Posterior vena cava (tissue), 2 donors: ENCODE data around the gene WFDC11. TPM values are rescaled to one million over a fixed set of nuclear protein-coding genes. Genes with fewer than 3 reads are reported as not detected.
"Not testable (repeated sequence)": the region's sequence is repeated elsewhere in the genome, so short reads cannot be mapped to it uniquely, and the experiment has no call there.

Experiments used
- DNase-seq: peaks from one replicate; pipeline ENCODE4 v3.0.0-alpha.2; 2020; ENCODE audit warnings: low spot score
- intact Hi-C, 2 donors: fragments of 100-400 bp; cut with DNase I; formaldehyde crosslinking; loops; one replicate each; pipeline versions ENCODE4 v1.14.1 to v1.14.2; 2022 to 2023
- long read RNA-seq, 2 donors: library from polyadenylated mRNA; unstranded; transcript quantifications; one replicate each; pipeline ENCODE4 v2.0.0, GENCODE V29; 2020 to 2021
- total RNA-seq, 2 donors: library from RNA; stranded (reverse); fragmentation: NEBNext Ultra II Directional; extraction: Animal tissue kit (Norgen Biotek cat#: 25700); gene quantifications; one replicate each; pipeline ENCODE4 v1.2.1, GENCODE V29; 2021
- donor health status: DM: yes; HTN: yes; CAD: no.
- donor health status: DM: yes; HTN: yes; CAD: no.

The WFDC11 gene
- not detected for total RNA-seq
- long read RNA-seq, donor 1: 0 reads
- long read RNA-seq, donor 2: 0 reads

DNA sequence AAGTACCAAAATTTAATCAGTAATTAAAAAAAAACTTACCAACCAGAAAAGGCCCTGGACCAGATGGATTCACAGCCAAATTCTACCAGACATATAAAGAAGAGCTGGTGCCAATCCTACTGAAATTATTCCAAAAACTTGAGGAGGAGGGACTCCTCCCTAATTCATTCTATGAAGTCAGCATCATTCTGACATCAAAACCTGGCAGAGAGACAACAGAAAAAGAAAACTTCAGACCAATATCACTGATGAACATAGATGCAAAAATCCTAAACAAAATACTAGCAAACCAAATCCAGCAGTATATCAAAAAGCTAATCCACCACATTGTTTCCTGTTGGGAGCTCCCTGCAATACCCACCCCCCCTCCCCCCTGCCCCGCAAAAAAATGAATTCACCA, at the start of gene WFDC11:
WFDC11 (minus strand) TSS at position 101 of the 400 bp plus-strand sequence. CDS start 19,639 bp downstream, outside the sequence.
- intact Hi-C loops: no loop called here
- DNase-seq: no peak

DNA sequence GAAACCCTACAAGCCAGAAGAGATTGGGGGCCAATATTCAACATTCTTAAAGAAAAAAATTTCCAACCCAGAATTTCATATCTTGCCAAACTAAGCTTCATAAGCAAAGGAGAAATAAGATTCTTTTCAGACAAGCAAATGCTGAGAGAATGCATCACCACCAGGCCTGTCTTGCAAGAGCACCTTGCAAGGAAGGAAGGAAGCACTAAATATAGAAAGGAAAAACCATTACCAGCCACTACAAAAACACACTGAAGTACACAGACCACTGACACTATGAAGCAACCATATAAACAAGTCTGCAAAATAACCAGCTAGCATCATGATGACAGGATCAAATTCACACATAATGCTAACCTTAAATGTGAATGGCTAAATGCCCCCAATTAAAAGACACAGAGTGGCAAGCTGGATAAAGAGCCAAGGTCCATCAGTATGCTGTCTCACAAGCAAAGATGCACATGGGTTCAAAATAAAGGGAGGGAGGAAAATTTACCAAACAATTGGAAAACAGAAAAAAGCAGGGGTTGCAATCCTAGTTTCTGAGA, 46.2 kb upstream of the WFDC11 start:
- intact Hi-C loops, DNase-seq: not testable (repeated sequence)

DNA sequence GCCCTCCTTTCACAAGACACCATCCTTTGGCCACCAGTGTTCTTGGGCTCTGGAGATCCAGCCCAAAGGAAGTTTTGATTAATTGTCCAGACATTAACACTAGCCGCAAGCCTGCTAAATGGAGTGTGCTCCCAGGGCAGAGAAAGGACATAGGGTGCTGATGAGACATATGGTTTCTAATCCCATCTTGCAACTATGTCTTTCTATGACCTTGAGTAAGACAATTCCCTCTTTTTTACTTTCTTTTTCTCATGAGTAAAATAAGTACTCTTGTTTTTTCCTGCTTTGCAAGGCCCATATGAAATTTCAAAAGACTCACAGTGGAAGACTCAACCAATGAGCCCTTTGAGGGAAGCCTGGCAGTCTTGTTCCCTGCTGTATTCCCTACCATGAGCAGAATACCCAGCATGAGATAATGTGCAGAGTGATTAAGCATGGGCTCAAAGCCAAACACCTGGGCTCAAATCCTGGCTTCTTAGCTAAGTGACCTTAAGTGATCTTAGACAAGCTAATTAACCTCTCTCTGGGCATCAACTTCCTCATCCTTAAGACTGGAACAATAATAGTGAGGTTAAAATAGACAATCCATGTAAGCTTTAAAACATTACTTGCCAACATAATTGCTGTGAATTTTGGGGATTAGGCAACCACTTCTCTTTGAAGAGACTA, 35.1 kb upstream of the WFDC11 start, which contains the start of gene WFDC10B:
WFDC10B (minus strand) TSS at position 51 of the 669 bp plus-strand sequence. CDS start 19,027 bp downstream, outside the sequence.
- DNase-seq: no peak
- intact Hi-C loops: loop anchor here in 1 of 2 donors (5.0 kb wide), 1 partner anchor 1443 kb away; no protein-coding TSS in a partner anchor

DNA sequence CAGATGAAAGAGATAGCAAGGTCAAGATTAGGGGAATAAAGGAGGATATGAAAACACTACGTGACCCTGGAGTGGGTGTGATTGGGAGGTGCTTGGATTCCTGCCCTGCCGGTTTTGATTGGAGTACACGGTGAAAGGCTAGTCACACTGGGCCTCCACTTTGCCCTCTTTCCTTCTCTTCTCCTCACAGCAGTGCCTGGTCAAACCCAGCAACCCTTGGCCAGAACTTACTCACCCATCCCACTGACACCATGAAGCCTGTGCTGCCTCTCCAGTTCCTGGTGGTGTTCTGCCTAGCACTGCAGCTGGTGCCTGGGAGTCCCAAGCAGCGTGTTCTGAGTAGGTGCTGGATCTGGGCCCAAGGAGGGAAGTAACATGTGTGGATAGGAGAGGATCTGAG, 31.8 kb upstream of the WFDC11 start, which contains the start of gene WFDC13:
WFDC13 (plus strand) TSS at position 166 of the 400 bp plus-strand sequence; CDS start at position 252, 86 bp downstream.
- intact Hi-C loops: no loop called here
- no peak for DNase-seq

DNA sequence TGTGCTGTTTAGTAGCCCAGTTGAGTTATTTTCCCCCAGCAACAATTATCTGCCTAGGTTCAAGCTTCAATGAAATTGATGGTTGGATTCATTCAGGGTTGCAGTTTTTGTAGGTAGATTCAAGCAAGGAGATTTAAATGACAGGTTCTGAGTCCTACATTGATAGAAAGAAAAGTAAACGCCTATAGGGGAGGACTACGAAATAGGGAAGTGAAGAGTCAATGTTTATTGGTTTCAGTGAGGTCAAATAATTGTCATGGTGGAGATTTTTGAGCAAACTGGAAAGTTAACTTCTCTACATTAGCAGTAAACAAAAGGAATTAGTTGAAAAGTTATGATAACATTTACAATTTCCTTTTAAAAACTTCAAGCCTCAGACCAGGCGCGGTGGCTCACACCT, 31.1 kb upstream of the WFDC11 start:
- intact Hi-C loops: no loop called here
- DNase-seq: no peak

DNA sequence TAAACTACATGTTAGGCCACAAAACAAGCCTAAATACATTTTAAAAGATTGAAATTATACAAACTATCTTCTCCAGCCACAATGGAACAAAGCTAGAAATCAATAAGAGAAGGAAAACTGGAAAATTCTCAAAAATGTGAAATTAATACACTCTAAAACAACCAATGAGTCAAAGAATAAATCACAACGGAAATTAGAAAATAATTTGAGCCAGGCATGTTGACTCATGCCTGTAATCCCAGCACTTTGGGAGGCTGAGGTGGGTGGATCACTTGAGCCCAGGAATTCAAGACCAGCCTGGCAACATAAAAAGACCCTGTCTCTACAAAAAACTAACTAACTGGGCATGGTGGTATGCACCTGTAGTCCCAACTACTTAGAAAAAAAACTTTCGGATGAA, 25.5 kb upstream of the WFDC11 start:
- intact Hi-C loops: no loop called here
- DNase-seq: no peak

DNA sequence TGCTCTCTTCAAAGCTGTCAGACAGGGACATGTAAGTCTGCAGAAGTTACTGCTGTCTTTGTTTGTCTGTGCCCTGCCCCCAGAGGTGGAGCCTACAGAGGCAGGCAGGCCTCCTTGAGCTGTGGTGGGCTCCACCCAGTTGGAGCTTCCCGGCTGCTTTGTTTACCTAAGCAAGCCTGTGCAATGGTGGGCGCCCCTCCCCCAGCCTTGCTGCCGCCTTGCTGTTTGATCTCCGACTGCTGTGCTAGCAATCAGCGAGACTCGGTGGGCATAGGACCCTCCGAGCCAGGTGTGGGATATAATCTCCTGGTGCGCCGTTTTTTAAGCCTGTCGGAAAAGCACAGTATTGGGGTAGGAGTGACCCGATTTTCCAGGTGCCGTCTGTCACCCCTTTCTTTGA, 23.3 kb upstream of the WFDC11 start:
- intact Hi-C loops, DNase-seq: not testable (repeated sequence)

DNA sequence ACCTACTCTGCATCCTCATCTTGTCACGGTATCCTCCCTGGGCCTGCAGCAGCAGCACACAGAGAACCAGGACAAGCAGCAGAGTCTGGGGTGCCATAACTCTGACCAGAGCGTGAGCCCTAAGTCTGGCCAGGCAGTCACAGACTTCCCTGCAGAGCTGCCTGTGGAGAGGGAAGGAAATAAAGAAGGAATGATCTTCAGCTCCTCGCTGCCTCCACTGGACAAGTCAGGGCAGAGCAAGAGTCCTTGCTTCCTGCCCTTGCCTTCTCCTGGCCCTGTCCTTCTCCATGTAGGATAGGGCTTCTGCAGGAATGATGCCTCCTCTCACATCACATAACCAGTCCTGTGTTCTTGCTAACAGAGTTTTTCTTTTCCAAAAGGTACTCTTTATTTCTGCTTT, 15.9 kb upstream of the WFDC11 start:
- intact Hi-C loops: no loop called here
- DNase-seq: no peak

DNA sequence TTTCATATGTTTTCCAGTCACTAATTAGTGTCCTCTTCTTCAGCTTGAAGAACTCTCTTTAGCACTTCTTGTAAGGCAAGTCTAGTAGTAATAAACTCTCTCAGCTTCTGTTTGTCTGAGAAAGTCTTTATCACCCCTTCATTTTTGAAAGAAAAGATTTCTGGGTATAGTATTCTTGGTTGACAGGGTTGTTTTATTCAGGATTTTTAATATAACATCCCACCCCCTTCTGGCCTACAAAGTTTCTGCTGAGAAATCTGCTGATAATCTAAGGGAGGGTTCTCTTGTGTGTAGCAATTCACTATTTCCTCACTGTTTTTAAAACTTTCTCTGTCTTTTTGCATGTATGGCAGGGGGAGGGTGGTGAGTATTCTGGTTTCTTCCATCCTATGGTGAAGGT, 9.6 kb upstream of the WFDC11 start:
- no peak for DNase-seq
- intact Hi-C loops: no loop called here

DNA sequence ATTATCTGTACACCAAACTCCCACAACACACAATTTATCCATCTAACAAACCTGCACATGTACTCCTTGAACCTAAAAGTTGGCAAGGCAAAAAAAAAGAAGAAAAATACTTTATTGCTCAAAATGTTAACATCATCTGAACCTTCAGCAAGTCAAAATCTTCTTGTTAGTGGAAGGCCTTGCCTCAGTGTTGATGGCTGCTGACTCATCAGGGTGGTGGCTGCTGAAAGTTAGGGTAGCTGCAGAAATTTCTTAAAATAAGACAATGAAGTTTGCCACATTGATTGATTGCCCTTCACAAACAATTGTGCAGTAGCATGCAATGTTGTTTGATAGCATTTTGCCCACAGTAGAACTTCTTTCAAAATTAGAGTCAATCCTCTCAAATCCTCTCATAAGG, 2.7 kb upstream of the WFDC11 start:
- no peak for DNase-seq

DNA sequence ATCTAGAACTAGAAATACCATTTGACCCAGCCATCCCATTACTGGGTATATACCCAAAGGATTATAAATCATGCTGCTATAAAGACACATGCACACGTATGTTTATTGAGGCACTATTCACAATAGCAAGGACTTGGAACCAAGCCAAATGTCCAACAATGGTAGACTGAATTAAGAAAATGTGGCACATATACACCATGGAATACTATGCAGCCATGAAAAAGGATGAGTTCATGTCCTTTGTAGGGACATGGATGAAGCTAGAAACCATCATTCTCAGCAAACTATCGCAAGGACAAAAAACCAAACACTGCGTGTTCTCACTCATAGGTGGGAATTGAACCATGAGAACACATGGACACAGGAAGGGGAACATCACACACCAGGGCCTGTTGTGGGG, 13.0 kb downstream of the WFDC11 start:
- intact Hi-C loops: loop anchor here in 1 of 2 donors (10.0 kb wide), 1 partner anchor 1528 kb away; no protein-coding TSS in a partner anchor

More for the DNA sequence above, 2.7 kb upstream of the WFDC11 start:
- intact Hi-C loops: no loop called here

DNA sequence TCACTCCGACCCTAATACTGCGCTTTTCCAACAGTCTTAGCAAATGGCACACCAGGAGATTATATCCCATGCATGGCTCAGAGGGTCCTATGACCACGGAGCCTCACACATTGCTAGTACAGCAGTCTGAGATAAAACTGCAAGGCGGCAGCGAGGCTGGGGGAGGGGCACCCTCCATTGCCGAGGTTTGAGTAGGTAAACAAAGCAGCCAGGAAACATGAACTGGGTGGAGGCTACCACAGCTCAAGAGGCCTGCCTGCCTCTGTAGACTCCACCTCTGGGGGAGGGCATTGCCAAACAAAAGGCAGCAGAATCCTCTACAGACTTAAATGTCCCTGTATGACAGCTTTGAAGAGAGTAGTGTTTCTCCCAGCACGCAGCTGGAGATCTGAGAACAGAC, 18.3 kb downstream of the WFDC11 start:
- intact Hi-C loops: loop anchor here in 1 of 2 donors (10.0 kb wide), 1 partner anchor 1533 kb away; no protein-coding TSS in a partner anchor
- not testable (repeated sequence) for DNase-seq

More for the DNA sequence above, 13.0 kb downstream of the WFDC11 start:
- DNase-seq: not testable (repeated sequence)

DNA sequence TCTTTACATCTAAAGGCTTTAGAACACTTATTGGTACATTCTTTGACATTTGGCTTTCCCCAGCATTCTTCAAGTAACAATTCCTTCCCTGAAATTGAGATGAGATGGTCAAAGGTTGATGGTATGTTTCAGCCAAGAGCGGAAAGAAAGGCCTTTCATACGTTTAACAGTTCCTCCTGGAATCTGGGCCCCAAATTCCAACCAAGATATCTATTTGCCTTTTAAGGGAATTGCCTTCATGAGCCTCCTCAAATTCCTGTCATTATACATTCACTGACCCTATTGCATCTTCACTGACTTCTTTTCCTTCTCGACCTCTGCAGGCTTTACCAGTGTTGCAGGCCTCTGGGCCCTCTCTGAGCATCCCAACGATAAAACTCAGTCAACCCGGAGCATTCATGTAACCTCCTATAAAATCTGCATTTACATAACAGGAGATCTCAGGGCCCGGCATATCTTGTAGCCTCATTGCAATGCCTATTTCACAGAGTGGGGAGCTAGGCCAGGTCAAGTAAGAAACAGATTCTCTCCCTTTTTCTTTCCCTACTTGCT, 20.7 kb downstream of the WFDC11 start:
- DNase-seq: no peak
- intact Hi-C loops: no loop called here

DNA sequence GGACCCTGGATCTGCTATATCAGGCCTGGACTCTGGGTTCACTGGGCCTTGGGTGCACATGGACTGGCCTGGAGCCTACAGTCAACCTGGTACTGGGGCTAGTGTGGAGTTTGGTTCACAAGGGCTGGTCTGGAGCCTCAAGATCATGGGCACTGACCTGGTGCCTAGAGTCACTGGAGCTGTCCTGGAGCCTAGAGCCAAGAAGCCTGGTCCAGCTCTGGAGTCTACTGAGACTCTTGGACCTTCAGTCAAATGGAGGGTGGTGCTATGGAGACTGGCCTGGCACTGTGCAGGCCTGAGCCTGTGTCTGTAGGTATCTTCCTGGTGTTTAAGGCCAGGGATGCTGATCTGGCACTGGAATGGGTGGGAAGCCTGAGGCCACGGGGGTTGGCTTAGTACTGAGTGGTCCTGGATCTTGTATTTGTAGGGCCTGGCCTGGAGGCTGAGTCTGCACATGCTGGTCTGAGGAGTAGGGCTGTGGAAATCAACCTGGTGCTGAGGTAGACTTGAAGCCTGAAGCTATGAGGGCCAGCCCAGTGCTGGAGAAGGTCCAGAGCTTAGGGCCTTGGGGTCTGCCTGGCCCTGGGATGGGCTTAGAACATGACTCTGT, 22.5 kb downstream of the WFDC11 start:
- DNase-seq: no peak
- intact Hi-C loops: no loop called here

DNA sequence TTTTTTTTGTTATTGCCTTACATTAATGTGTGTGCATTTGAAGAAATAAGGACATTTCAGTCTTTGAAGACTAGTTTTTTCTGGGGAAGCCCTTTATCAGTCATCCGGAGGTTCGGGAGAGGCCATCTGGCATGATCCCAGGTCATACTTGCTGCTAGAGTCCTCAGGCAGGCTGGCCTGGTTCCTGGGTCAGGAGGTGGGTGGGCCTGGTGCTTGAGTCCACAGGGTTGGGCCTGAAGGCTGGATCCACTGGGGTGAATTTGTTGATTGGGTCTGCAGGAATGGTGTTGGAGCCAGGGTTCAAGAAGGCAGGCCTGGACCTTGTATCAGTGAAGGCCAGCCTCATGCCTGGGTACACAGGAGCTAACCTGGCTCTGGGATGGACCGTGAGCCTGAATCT, 23.2 kb downstream of the WFDC11 start:
- intact Hi-C loops: no loop called here
- DNase-seq: no peak

DNA sequence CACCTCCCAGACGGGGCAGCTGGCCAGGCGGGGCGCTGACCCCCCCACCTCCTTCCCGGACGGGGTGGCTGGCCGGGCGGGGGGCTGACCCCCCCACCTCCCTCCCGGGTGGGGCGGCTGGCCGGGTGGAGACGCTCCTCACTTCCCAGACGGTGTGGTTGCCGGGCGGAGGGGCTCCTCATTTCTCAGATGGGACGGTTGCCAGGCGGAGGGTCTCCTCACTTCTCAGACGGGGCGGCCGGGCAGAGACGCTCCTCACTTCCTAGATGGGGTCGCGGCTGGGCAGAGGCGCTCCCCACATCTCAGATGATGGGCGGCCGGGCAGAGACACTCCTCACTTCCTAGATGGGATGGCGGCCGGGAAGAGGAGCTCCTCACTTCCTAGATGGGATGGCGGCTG, 24.2 kb downstream of the WFDC11 start:
- intact Hi-C loops, DNase-seq: not testable (repeated sequence)

DNA sequence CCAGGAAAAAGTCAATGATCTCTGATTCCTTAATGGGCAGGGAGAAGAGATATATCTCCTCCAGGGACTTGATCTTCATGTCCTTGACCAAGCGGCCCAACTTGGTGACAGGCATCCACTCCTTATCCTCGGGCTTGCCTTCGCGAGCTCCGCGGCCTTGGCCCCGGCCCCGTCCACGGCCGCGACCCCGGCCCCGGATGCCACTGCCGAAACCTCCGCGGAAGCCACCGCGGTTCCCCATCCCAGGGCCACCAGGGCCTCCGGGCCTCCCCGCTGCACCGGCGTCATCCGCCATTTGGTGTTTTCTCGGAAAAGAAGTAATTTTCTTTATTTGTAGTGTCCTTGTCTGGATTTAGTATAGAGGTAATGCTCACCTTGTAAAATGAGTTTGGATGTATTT, 29.0 kb downstream of the WFDC11 start:
- DNase-seq, intact Hi-C loops: not testable (repeated sequence)

DNA sequence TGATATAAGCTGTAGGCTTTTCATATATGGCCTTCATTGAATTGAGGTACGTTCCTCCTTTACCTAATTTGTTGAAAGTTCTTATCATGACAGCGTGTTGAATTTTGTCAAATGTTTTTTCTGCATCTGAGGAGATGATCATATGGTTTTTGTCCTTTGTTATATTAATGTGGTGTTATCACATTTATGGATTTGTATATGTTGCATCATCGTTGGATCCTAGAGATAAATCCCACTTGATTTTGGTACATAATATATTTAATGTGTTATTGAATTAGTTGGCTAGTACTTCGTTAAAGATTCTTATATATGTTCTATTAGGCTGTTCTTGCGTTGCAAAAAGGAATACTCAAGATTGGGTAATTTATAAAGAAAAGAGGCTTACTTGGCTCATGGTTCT, 30.4 kb downstream of the WFDC11 start:
- no peak for DNase-seq
- intact Hi-C loops: no loop called here

DNA sequence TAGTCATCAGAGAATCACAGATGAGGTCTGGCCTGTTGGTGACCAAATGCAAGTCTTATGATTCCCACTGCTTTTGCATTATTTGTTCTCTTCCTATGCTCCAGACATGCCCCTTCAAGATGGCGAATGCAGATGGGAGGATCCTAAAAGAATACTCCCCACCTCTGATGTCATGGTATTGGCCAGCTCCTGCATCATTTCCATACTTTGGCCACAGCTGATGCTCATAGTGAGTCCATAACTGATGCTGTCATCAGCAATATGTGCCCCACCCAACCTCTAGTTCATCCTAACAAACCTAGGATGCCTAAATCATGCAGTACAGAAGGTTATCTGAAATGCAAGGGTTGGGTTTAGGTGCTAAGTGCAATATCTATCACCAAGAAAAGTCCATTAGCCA, 33.5 kb downstream of the WFDC11 start:
- DNase-seq: no peak
- intact Hi-C loops: no loop called here

DNA sequence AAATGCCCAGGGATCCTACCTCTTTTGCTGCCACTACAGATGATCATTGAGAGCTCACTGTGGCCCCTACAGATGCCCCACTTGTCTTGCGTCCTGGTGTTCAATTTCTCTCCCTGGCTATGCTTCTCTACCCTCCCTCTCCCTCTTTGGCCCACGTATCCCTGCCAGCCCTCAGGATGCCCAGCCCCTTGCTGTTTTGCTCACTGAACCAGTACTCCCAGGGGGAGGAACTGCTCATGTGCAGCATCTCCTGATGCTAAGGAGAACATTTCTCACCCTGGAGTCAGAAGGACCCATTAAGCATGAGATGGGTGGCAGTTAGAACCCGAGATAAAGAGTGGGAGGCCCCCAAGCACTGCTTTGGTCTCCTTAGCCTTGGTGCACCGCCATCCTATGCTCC, 38.9 kb downstream of the WFDC11 start, which contains the start of gene WFDC9:
WFDC9 (minus strand) TSS at position 101 of the 400 bp plus-strand sequence. CDS start 21,103 bp downstream, outside the sequence.
- intact Hi-C loops: no loop called here
- DNase-seq: no peak
